ENCODE data around the gene FRRS1.

DNA sequence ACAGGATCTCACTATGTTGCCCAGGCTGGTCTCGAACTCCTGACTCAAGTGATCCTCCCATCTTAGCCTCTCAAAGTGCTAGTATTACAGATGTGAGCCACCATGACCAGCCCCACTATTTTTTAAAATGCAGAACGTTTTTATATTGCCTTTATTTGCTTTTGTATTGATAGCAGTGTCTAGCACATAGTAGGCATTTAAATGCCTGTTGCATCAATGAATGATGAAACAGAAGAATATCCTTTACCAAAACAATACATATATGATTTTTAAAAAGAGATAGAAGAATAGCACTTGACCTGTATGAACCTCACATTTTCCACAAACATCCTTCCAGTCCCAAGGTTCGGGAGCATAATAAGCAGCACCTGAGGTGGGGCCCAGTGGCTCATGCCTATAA, 16.5 kb upstream of the FRRS1 start:
- TF ChIP-seq, protein P1, sequence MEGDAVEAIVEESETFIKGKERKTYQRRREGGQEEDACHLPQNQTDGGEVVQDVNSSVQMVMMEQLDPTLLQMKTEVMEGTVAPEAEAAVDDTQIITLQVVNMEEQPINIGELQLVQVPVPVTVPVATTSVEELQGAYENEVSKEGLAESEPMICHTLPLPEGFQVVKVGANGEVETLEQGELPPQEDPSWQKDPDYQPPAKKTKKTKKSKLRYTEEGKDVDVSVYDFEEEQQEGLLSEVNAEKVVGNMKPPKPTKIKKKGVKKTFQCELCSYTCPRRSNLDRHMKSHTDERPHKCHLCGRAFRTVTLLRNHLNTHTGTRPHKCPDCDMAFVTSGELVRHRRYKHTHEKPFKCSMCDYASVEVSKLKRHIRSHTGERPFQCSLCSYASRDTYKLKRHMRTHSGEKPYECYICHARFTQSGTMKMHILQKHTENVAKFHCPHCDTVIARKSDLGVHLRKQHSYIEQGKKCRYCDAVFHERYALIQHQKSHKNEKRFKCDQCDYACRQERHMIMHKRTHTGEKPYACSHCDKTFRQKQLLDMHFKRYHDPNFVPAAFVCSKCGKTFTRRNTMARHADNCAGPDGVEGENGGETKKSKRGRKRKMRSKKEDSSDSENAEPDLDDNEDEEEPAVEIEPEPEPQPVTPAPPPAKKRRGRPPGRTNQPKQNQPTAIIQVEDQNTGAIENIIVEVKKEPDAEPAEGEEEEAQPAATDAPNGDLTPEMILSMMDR (IDR thresholded peaks at IDR 0.05) = no peak
- no peak for TF ChIP-seq POLR2A (IDR thresholded peaks at IDR 0.05)

Measured in suprapubic skin (tissue), 3 donors.